Lung (tissue), 12 donors: ENCODE data around the gene MAP1A. TPM values are rescaled to one million over a fixed set of nuclear protein-coding genes. Genes with fewer than 3 reads are reported as not detected.

Experiments used
- ATAC-seq: fragments of 200-7000 bp; cut with Tn5 transposase; one replicate; pipeline ENCODE4 v1.9.1; 2020; ENCODE audit warnings: moderate number of reproducible peaks; ENCODE audit not compliant: insufficient read depth, low FRiP score
- DNase-seq, 3 donors: peaks; one replicate each; pipeline ENCODE4 v3.0.0-alpha.2; 2013 to 2017
- H3K27ac ChIP-seq, 2 donors: one replicate each; pipeline ENCODE4 v1.5.1; 2013; ENCODE audit warnings: mild to moderate bottlenecking in 2 of 2, moderate library complexity in 2 of 2, control low read depth in 1 of 2, inconsistent platforms in 1 of 2, low read depth in 1 of 2, low read length in 1 of 2
- H3K27me3 ChIP-seq, 3 donors: one replicate each; pipeline ENCODE4 v1.5.1; 2013; ENCODE audit warnings: low read length in 2 of 3; ENCODE audit not compliant: control insufficient read depth in 3 of 3, insufficient read depth in 3 of 3
- H3K36me3 ChIP-seq, 4 donors: one replicate each; pipeline ENCODE4 v1.5.1; 2013; ENCODE audit warnings: low read length in 4 of 4, mild to moderate bottlenecking in 1 of 4, moderate library complexity in 1 of 4; ENCODE audit not compliant: control insufficient read depth in 4 of 4, insufficient read depth in 4 of 4
- H3K4me1 ChIP-seq, 5 donors: one replicate each; pipeline ENCODE4 v1.5.1; 2013; ENCODE audit warnings: low read length in 5 of 5, mild to moderate bottlenecking in 2 of 5, moderate library complexity in 1 of 5; ENCODE audit not compliant: control insufficient read depth in 5 of 5, insufficient read depth in 5 of 5
- H3K4me3 ChIP-seq: one replicate; pipeline ENCODE4 v1.5.1; 2013; ENCODE audit warnings: mild to moderate bottlenecking, control low read depth, moderate library complexity
- H3K9ac ChIP-seq, 2 donors: one replicate each; pipeline ENCODE4 v1.5.1; 2013; ENCODE audit warnings: low read length in 2 of 2, control low read depth in 1 of 2; ENCODE audit not compliant: insufficient read depth in 1 of 2
- H3K9me3 ChIP-seq, 4 donors: one replicate each; pipeline ENCODE4 v1.5.1; 2013; ENCODE audit warnings: low read length in 3 of 4, mild to moderate bottlenecking in 1 of 4, moderate library complexity in 1 of 4; ENCODE audit not compliant: control insufficient read depth in 4 of 4, insufficient read depth in 3 of 4
- WGBS, 2 donors: extraction: QIAGEN DNeasy Blood & Tissue Kit; methylation state at CpG; one replicate each; pipeline ENCODE4 v1.1.7; 2013; 5-methylcytosine and 5-hydroxymethylcytosine counted together
- polyA plus RNA-seq, 2 donors: library from polyadenylated mRNA; stranded (reverse); fragments of 200-250 nt; gene quantifications; one replicate each; pipeline ENCODE4 v1.2.1, GENCODE V29; 2013
- total RNA-seq, 2 donors: library from RNA; depleted of rRNA in 1 of 2; stranded (reverse); fragments of >200 nt in 1 of 2; gene quantifications; one replicate each; pipeline ENCODE4 v1.2.1, GENCODE V29; 2014 to 2021
- TF ChIP-seq, protein P1 (sequence below): IDR thresholded peaks from 2 replicates; pipeline ENCODE4 v1.5.1; 2012; ENCODE audit warnings: mild to moderate bottlenecking; ENCODE audit errors: control extremely low read depth, extremely low read depth
- donor health status: control.
- donor health status: control.
- donor health status: Bipolar disorder and iron deficiency.
- donor health status: healthy.
- donor health status: DM: yes; HTN: yes; CAD: no.

Gene MAP1A
- total and polyA plus RNA-seq, 4 donors: 1.8 to 17.8 (median 5.3) TPM

DNA sequence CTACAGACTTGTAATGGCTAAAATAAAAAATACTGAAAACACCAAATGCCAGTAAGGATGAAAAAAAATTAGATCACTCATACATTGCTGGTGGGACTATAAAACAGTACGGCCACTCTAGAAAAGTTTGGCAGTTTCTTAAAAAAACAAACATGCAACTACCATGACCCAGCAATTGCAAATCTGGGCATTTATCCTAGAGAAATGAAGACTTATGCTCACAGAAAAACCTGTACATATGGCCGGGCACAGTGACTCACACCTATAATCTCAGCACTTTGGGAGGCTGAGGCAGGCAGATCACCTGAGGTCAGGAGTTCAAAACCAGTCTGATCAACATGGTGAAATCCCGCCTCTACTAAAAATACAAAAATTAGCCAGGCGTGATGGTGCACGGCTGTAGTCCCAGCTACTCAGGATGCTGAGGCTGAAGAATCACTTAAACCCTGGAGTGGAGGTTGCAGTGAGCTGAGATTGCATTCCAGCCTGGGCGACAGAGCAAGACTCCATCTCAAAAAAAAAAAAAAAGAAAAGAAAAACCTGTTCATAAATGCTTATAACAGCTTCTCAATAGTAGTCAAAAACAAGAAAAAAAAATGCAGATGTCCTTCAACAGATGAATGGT is 30.0 kb upstream of the MAP1A start:
- Histone ChIP-seq H3K27ac (no peak overlapping the region), H3K36me3 (peaks cover 3 to 17% (median 12%) of the 10 kb centered on the region in 4 donors), H3K4me1 (peaks cover 0 to 8% (median 7%) of the 10 kb centered on the region in 5 donors), H3K9me3 (no peaks in the 10 kb centered on the region), H3K9ac (no peak overlapping the region), H3K27me3 (no peaks in the 10 kb centered on the region), H3K4me3 (no peak overlapping the region)
- DNase-seq (no peak), ATAC-seq (no peak)
- 93 to 96% methylated on average over 6 of the region's 6 CpGs for WGBS, 2 donors
- TF ChIP-seq, protein P1, sequence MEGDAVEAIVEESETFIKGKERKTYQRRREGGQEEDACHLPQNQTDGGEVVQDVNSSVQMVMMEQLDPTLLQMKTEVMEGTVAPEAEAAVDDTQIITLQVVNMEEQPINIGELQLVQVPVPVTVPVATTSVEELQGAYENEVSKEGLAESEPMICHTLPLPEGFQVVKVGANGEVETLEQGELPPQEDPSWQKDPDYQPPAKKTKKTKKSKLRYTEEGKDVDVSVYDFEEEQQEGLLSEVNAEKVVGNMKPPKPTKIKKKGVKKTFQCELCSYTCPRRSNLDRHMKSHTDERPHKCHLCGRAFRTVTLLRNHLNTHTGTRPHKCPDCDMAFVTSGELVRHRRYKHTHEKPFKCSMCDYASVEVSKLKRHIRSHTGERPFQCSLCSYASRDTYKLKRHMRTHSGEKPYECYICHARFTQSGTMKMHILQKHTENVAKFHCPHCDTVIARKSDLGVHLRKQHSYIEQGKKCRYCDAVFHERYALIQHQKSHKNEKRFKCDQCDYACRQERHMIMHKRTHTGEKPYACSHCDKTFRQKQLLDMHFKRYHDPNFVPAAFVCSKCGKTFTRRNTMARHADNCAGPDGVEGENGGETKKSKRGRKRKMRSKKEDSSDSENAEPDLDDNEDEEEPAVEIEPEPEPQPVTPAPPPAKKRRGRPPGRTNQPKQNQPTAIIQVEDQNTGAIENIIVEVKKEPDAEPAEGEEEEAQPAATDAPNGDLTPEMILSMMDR: no peak

DNA sequence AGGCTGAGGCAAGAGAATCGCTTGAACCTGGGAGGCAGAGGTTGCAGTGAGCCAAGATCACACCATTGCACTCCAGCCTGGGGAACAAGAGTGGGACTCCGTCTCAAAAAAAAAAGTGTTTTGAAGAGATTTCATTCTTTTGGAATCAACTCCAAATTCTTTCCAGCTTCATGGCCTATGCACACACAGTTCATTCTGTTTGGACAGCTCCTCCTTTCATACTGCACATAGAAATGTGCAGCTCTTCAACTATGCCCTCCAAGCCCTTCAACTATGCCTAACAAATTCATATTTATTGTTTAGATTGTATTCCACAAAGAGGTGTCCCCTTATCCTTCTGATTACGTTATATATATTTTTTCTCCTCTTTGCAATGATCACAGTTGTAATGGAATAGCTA is 28.6 kb upstream of the MAP1A start:
- 88 to 96% methylated on average over 3 of the region's 3 CpGs for WGBS, 2 donors
- H3K4me3 ChIP-seq: no peak overlapping the region
- peaks cover 0 to 15% (median 8%) of the 10 kb centered on the region in 5 donors for H3K4me1 ChIP-seq
- no peak for DNase-seq
- no peak for ATAC-seq
- no peaks in the 10 kb centered on the region for H3K27me3 ChIP-seq
- no peak overlapping the region for H3K27ac ChIP-seq
- H3K36me3 ChIP-seq: peaks cover 3 to 17% (median 10%) of the 10 kb centered on the region in 4 donors
- TF ChIP-seq, protein P1: no peak
- H3K9ac ChIP-seq: no peak overlapping the region
- H3K9me3 ChIP-seq: no peaks in the 10 kb centered on the region

DNA sequence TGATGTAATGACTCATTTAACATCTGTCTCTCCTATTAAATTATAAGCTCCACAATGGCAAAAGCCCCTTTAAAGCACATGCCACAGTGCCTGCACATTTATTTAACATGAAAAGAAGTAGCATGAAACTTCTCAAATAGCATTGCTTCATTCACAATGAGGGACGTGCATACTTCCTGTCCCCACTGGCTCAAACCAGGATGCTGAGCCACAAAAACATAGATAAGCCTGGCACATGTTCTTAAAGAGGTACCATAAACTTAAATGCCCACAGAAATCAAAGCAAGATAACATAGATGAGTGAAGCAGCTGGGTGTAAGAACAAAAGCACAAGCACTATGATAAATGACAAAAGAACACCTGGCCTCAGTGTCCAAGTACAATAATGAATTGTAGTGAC is 28.2 kb upstream of the MAP1A start:
- no peaks in the 10 kb centered on the region for H3K27me3 ChIP-seq
- no peak for DNase-seq
- peaks cover 0 to 18% (median 6%) of the 10 kb centered on the region in 5 donors for H3K4me1 ChIP-seq
- H3K4me3 ChIP-seq: no peak overlapping the region
- ATAC-seq: no peak
- no peak overlapping the region for H3K27ac ChIP-seq
- no peak overlapping the region for H3K9ac ChIP-seq
- TF ChIP-seq, protein P1: no peak
- H3K9me3 ChIP-seq: no peaks in the 10 kb centered on the region
- 3 to 12% methylated on average over 1 of the region's 1 CpG for WGBS, 2 donors
- peaks cover 3 to 17% (median 10%) of the 10 kb centered on the region in 4 donors for H3K36me3 ChIP-seq

DNA sequence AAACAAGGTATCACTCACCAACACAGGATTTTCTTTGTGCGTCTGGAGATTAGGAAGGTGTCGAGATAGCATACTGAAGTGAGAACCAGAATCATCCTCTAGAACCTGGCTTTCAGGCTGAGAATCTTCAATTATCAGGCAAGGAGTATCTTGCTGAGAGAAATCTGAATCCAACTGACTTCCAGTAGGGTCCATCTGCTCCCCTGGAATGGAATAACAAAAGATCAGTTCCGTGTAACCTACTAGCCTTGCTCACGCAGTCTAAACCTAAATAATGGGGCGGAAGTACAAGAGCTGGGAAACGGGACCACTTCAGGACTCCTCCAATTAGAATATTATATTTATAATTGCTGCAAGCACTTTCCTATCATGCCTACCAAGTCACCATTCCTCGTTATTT is 25.1 kb upstream of the MAP1A start:
- ATAC-seq (no peak), DNase-seq (no peak)
- H3K27ac ChIP-seq: no peak overlapping the region
- peaks cover 3 to 14% (median 9%) of the 10 kb centered on the region in 4 donors for H3K36me3 ChIP-seq
- H3K4me3 ChIP-seq: peak overlapping the region; percentile 93
- no peaks in the 10 kb centered on the region for H3K9me3 ChIP-seq
- 15 to 18% methylated on average over 7 of the region's 7 CpGs for WGBS, 2 donors
- TF ChIP-seq, protein P1: no peak
- peaks cover 0 to 18% (median 4%) of the 10 kb centered on the region in 5 donors for H3K4me1 ChIP-seq
- peak overlapping the region; percentile 86 to 93 for H3K9ac ChIP-seq
- H3K27me3 ChIP-seq: no peaks in the 10 kb centered on the region
